GM20000 (cell line): ENCODE measurements around the gene IMP4.

Experiments used
- DNase-seq: peaks from one replicate; pipeline ENCODE4 v3.0.0; 2012; ENCODE audit warnings: low spot score
- CTCF ChIP-seq: IDR thresholded peaks from 2 replicates; pipeline ENCODE4 v1.5.1; 2012; ENCODE audit warnings: mild to moderate bottlenecking, control low read depth; ENCODE audit errors: extremely low read depth, missing control alignments

IMP4 gene

DNA sequence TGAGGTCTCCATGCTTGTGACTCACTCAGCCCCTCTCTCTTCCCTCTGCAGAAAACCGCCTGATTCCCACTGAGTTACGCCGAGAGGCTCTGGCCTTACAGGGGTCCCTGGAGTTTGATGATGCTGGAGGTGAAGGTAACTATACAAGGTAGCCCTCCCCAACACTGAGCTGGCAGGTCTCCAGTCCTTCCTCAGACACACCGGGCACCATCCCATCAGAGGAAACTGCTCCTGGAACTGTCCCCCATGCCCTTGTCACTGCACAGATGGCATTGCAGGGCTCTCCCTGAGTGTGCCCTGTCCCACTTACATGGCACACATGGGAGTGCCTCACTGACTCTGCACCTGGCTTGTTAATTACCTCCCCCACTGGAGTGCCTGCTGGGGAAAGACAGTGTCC, 1.9 kb downstream of the IMP4 start:
- DNase-seq: no peak
- TF ChIP-seq CTCF: no peak

DNA sequence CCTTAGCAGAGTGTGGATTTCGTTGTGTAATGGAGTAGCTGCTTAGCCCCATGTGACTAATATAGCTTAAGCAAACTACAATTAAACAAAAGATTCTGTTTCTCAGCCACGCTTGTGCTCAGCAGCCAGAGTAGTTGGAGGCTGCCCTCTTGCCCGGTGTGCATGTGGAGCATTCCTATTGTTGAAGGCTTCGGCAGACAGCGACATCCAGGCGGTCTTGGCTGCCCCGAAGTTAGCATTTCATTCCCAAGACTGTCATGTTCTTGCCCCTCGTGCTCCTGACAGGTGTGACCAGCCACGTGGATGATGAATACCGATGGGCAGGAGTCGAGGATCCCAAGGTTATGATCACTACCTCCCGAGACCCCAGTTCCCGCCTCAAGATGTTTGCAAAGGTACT, 2.4 kb downstream of the IMP4 start:
- no peak for TF ChIP-seq CTCF
- DNase-seq: no peak

- DNase-seq: no peak
- no peak for TF ChIP-seq CTCF
Measured at GRCh38 chr2:130345611-130346010, 2.9 kb downstream of the IMP4 start.

DNA sequence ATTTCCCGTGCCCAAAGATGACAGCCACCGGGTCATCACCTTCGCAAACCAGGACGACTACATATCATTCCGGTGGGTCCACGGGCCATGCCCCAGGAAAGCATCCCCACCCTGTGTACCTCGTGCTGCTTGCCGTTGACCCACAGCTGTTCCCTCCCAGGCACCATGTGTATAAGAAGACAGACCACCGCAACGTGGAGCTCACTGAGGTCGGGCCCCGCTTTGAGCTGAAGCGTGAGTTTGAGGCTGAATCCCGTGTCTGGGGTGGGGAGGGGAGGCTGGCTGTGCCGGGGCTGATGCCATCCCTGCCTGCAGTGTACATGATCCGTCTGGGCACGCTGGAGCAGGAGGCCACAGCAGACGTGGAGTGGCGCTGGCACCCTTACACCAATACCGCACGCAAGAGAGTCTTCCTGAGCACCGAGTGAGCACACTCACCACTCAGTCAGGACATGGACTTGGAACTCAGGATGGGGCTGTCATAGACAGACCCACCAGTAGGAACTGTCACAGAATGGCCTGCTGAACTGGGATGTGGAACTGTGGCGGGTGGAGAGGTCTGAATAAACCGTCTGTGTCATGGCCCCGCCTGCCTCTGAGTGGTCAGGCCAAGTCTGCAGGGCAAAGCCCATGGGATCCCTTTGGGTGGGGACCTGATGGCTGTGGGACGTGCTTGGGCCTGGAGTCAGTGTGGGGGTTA, 3.5 kb downstream of the IMP4 start:
- no peak for DNase-seq
- no peak for TF ChIP-seq CTCF

DNA sequence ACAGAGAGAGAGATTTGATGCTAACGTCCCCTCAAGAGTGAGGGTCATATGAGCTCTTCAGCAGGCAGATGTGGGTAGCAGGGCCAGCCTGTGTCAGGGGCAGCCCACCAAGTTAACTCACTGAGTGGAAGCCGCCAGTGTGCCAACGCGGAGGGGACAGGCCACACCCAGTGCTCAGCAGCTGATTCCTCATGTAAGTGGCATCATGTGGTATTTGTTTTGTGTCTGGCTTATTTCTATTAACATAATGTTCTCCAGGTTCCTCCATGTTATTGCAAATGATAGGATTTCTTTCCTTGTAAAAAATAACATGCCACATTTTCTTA, 4.0 kb downstream of the IMP4 start:
- no peak for DNase-seq
- TF ChIP-seq CTCF: no peak

GRCh38 chr2:130347220-130347925, 4.7 kb downstream of the IMP4 start:
- no peak for TF ChIP-seq CTCF
- no peak for DNase-seq

DNA sequence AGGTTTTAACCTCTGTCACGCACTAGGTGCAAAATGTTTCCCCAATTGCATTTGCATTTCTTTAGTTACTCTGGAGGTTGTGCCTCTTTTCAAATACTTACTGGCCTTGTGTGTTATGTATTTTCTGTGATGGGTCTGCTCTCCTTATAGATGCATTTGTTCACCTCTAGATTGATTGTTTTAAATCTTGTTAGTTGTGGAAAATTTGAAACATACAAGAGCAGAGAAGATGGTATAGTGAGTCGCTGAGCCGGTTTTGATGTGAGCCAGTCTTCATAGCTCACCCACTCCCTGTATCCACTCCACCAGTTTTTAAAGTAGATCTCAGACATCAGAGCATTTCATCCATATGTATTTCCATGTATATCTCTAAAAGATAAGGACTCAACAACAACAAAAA, 6.5 kb downstream of the IMP4 start:
- no peak for TF ChIP-seq CTCF
- no peak for DNase-seq
